K562 (cell line): ENCODE results near the gene JADE2. TPM values are rescaled to one million over a fixed set of nuclear protein-coding genes. Genes with fewer than 3 reads are reported as not detected.

Experiments used
- BMI1 ChIP-seq: fragments of 150-350 bp; IDR thresholded peaks from 2 replicates; pipeline ENCODE4 v1.6.1; 2014; ENCODE audit warnings: low read length
- CBX3 ChIP-seq, 2 experiments: IDR thresholded peaks; 1 replicate in 1 of 2; 2 replicates in 1 of 2; pipeline ENCODE4 v1.6.1; 2012; ENCODE audit warnings: inconsistent platforms in 2 of 2, low read length in 2 of 2, borderline replicate concordance in 1 of 2, control low read depth in 1 of 2
- CBX8 ChIP-seq: fragments of 200-600 bp; sonication (generic); IDR thresholded peaks from 2 replicates; pipeline ENCODE4 v1.6.1; 2012; ENCODE audit warnings: borderline replicate concordance, mixed run types, low read depth, mild to moderate bottlenecking, moderate library complexity, mixed read lengths, low read length, control low read depth, inconsistent platforms; ENCODE audit not compliant: poor library complexity, severe bottlenecking; ENCODE audit errors: extremely low read depth
- CEBPZ ChIP-seq: fragments of 150-350 bp; IDR thresholded peaks from 2 replicates; pipeline ENCODE4 v1.6.1; 2014; ENCODE audit warnings: low read depth, mild to moderate bottlenecking, low read length, borderline replicate concordance
- CUX1 ChIP-seq: fragments of 200-800 bp; sonication (Bioruptor generic); IDR thresholded peaks from 2 replicates; pipeline ENCODE4 v1.6.1; 2016; ENCODE audit warnings: missing genetic modification characterization, missing compliant biosample characterization
- FOXO4 ChIP-seq: fragments of 450-650 bp; formaldehyde crosslinking; IDR thresholded peaks from 2 replicates; pipeline ENCODE4 v1.4.0; 2020; ENCODE audit warnings: mild to moderate bottlenecking, moderate library complexity
- MBD2 ChIP-seq: sonication (generic); IDR thresholded peaks from 2 replicates; pipeline ENCODE4 v1.6.1; 2016; ENCODE audit warnings: low read depth, borderline replicate concordance
- POLR2AphosphoS5 ChIP-seq: IDR thresholded peaks from 2 replicates; pipeline ENCODE4 v1.6.1; 2011; ENCODE audit warnings: mild to moderate bottlenecking, low read depth, low read length, moderate library complexity; ENCODE audit not compliant: control insufficient read depth, insufficient read depth
- RAD51 ChIP-seq: fragments of 450-650 bp; IDR thresholded peaks from 2 replicates; pipeline ENCODE4 v1.7.1; 2016; ENCODE audit warnings: low read depth, mild to moderate bottlenecking, borderline replicate concordance
- RBM15 ChIP-seq: fragments of 200-400 bp; formaldehyde crosslinking; IDR thresholded peaks from 2 replicates; pipeline ENCODE4 v1.6.1; 2018; ENCODE audit warnings: mild to moderate bottlenecking, low read length, moderate library complexity; ENCODE audit not compliant: insufficient read depth
- TEAD2 ChIP-seq: fragments of 450-650 bp; IDR thresholded peaks from 2 replicates; pipeline ENCODE4 v1.6.1; 2016; ENCODE audit warnings: missing genetic modification characterization, control low read depth, missing compliant biosample characterization
- ZNF146 ChIP-seq: IDR thresholded peaks from one replicate; pipeline ENCODE4 v1.6.1; 2018; ENCODE audit warnings: missing compliant biosample characterization; ENCODE audit not compliant: unreplicated experiment
- ZNF512 ChIP-seq: IDR thresholded peaks from 2 replicates; pipeline ENCODE4 v1.6.1; 2016; ENCODE audit warnings: missing genetic modification characterization, missing compliant biosample characterization
- ZNF583 ChIP-seq: fragments of 250-450 bp; sonication (Bioruptor Pico); IDR thresholded peaks from 2 replicates; pipeline ENCODE4 v1.4.0; 2020
- polyA plus RNA-seq, 8 experiments: library from polyadenylated mRNA; depleted of rRNA in 4 of 8; stranded (reverse) in 5 of 8; unstranded in 3 of 8; fragments of >200 nt; fragmentation: Nextera tagmentation in 2 of 8; fragmentation: Illumina TruSeq in 1 of 8; extraction: Ambion mirVana in 2 of 8; extraction: Trizol in 1 of 8; gene quantifications; 2 replicates each; pipeline versions ENCODE4 v1.2.1 to v1.2.3, GENCODE V29; 2011 to 2014; ENCODE audit warnings: inconsistent platforms in 1 of 8, missing spikeins in 1 of 8
- total RNA-seq, 7 experiments: library from RNA; depleted of rRNA in 6 of 7; stranded (reverse); fragments of >200 nt in 6 of 7; fragmentation: Illumina TruSeq in 2 of 7; extraction: Trizol in 2 of 7; gene quantifications; 2 replicates each; pipeline versions ENCODE4 v1.2.1 to v1.2.3, GENCODE V29; 2011 to 2021; ENCODE audit warnings: low replicate concordance in 1 of 7

JADE2 gene
- total and polyA plus RNA-seq, 9 of the 15 experiments (the other 6 are each of a cell fraction or from before 2014, with no cell fraction given) = 0.50 to 23.3 (median 9.1) TPM

GRCh38 chr5:134524826-134525682 lies at the start of gene JADE2 (continued):
- TF ChIP-seq ZNF512 (tag) (no peak), POLR2AphosphoS5 (0 out of 2 replicates have a peak, but pooled peaks have one; percentile 11), CBX3 (IDR thresholded peaks at IDR 0.05; ENCODE audit: borderline replicate concordance in 1 of 2, low read length in 2 of 2) (no peak), FOXO4 (no peak), MBD2 (no peak), ZNF146 (CRISPR knock-in tag) (no peak), RAD51 (no peak), TEAD2 (no peak), RBM15 (no peak), CUX1 (CRISPR knock-in tag) (no peak), CBX8 (no peak), ZNF583 (CRISPR knock-in tag) (no peak), CEBPZ (no peak), BMI1 (no peak)
